ENCODE results near the gene MAPKAP1. TPM values are rescaled to one million over a fixed set of nuclear protein-coding genes. Genes with fewer than 3 reads are reported as not detected.

The MAPKAP1 gene
- total RNA-seq, 6 donors from 2014 or later = 60.8 to 84.0 (median 71.5) TPM

- Histone ChIP-seq H3K27me3 (no peaks in the 10 kb centered on the region), H3K27ac (peak overlapping the region in 3 of 4 donors; percentile 23 to 63 (median 44)), H3K4me1 (peaks cover 8 to 31% (median 20%) of the 10 kb centered on the region in 4 donors), H3K4me3 (peak overlapping the region in 2 of 4 donors; percentile 5 to 23), H3K9me3 (no peaks in the 10 kb centered on the region), H3K36me3 (no peaks in the 10 kb centered on the region)
- 36 to 37% methylated on average over 6 of the region's 6 CpGs for WGBS, 2 donors
- ATAC-seq (ENCODE audit: low FRiP score in 2 of 2) (no peak), DNase-seq (no peak)
- TF ChIP-seq POLR2AphosphoS5 (IDR thresholded peaks at IDR 0.05) (no peak), POLR2A (IDR thresholded peaks at IDR 0.05) (no peak), CTCF (IDR thresholded peaks at IDR 0.05) (no peak), EP300 (IDR thresholded peaks at IDR 0.05) (no peak)
These were observed 60.3 kb downstream of the MAPKAP1 start for GRCh38 chr9:125646621-125647100.

- Histone ChIP-seq H3K9me3 (no peaks in the 10 kb centered on the region), H3K4me1 (peaks cover 8 to 31% (median 20%) of the 10 kb centered on the region in 4 donors), H3K27ac (peak overlapping the region in 3 of 4 donors; percentile 23 to 63 (median 44)), H3K27me3 (no peaks in the 10 kb centered on the region), H3K36me3 (no peaks in the 10 kb centered on the region), H3K4me3 (peak overlapping the region in 1 of 4 donors; percentile 23)
- ATAC-seq (ENCODE audit: low FRiP score in 2 of 2) (peak in 1 of 2 donors; percentile 22), DNase-seq (no peak)
- TF ChIP-seq CTCF (IDR thresholded peaks at IDR 0.05) (no peak), POLR2A (IDR thresholded peaks at IDR 0.05) (no peak), EP300 (IDR thresholded peaks at IDR 0.05) (no peak), POLR2AphosphoS5 (IDR thresholded peaks at IDR 0.05) (no peak)
- WGBS, 2 donors = 17 to 20% methylated on average over 1 of the region's 1 CpG
These were observed 60.8 kb downstream of the MAPKAP1 start for GRCh38 chr9:125646217-125646616.

DNA sequence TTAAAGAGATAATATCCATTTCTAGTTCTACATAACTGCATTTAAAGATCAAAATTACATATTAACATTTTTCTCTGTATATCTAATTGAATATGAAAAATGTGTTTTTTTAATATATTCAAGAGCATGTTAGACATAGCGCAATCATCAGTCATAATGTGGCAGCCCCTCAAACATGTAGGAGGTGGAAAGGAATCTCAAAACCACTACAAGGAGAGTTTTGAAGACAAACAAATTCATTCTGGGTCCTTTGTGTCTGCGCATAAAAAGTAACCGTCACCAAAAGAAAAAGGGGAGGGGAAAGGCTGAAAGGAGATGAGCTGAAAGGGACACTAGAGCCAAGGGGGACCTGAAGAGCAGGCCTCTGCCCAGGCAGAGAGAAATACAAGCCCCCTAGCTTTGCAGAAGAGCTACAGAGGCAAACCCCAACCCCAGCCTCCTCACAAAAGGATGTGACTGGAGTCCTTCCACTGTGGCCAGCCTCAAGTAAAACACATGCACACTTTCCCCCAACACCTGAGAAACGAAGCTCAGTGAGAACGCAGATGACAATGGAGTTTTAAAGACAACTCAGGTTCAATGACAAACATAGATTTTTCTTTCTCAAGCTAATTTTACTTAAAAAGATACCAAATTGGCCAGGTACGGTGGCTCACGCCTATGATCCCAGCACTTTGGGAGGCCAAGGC is 62.0 kb downstream of the MAPKAP1 start:
- peaks cover 8 to 31% (median 18%) of the 10 kb centered on the region in 4 donors for H3K4me1 ChIP-seq
- no peak for ATAC-seq (ENCODE audit: low FRiP score in 2 of 2)
- H3K27ac ChIP-seq = no peak overlapping the region
- no peak overlapping the region for H3K4me3 ChIP-seq
- H3K27me3 ChIP-seq = no peaks in the 10 kb centered on the region
- WGBS, 2 donors = 95 to 99% methylated on average over 7 of the region's 7 CpGs
- DNase-seq = no peak
- H3K36me3 ChIP-seq = no peaks in the 10 kb centered on the region
- TF ChIP-seq POLR2A (IDR thresholded peaks at IDR 0.05) (no peak), POLR2AphosphoS5 (IDR thresholded peaks at IDR 0.05) (no peak), CTCF (IDR thresholded peaks at IDR 0.05) (no peak), EP300 (IDR thresholded peaks at IDR 0.05) (no peak)
- no peaks in the 10 kb centered on the region for H3K9me3 ChIP-seq

DNA sequence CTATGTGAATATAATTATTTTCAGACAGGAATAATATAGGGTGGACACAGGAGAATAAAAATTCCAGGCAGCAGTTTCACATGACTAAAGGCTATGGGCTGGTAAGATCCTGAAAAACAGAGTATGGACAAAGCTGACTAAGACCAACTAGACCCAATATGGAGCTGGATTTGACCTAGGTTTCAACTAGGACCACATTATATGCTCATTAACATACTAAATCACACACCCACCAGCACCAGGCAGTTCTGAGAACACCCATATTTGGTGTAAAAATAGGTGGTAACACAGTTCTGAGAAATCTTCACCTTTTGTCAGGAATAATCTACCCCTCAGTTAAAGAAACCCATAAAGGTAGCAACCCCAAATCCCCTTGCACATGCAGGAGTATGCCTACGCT is 64.7 kb downstream of the MAPKAP1 start:
- H3K4me3 ChIP-seq = no peak overlapping the region
- H3K36me3 ChIP-seq = no peaks in the 10 kb centered on the region
- H3K27me3 ChIP-seq = no peaks in the 10 kb centered on the region
- no peak overlapping the region for H3K27ac ChIP-seq
- peaks cover 8 to 32% (median 16%) of the 10 kb centered on the region in 4 donors for H3K4me1 ChIP-seq
- DNase-seq (no peak), ATAC-seq (ENCODE audit: low FRiP score in 2 of 2) (no peak)
- H3K9me3 ChIP-seq = no peaks in the 10 kb centered on the region
- TF ChIP-seq POLR2AphosphoS5 (IDR thresholded peaks at IDR 0.05) (no peak), CTCF (IDR thresholded peaks at IDR 0.05) (no peak), POLR2A (IDR thresholded peaks at IDR 0.05) (no peak), EP300 (IDR thresholded peaks at IDR 0.05) (no peak)
- 96 to 100% methylated on average over 1 of the region's 1 CpG for WGBS, 2 donors
